Colonic mucosa (tissue), 4 donors: ENCODE results near the gene IGIP. TPM values are rescaled to one million over a fixed set of nuclear protein-coding genes. Genes with fewer than 3 reads are reported as not detected.

Experiments
- DNase-seq: peaks from one replicate; pipeline ENCODE4 v3.0.0-alpha.2; 2020
- H3K27ac ChIP-seq: fragments of 200-600 bp; one replicate; pipeline ENCODE4 v1.8.0; 2021
- H3K27me3 ChIP-seq: fragments of 200-600 bp; one replicate; pipeline ENCODE4 v1.8.0; 2021
- H3K36me3 ChIP-seq: fragments of 200-600 bp; one replicate; pipeline ENCODE4 v1.8.0; 2021
- H3K4me1 ChIP-seq: fragments of 200-600 bp; one replicate; pipeline ENCODE4 v1.8.0; 2021; ENCODE audit warnings: mild to moderate bottlenecking
- H3K4me3 ChIP-seq: fragments of 200-600 bp; one replicate; pipeline ENCODE4 v1.8.0; 2021
- H3K9ac ChIP-seq, 2 donors: one replicate each; pipeline ENCODE4 v1.7.0; 2013; ENCODE audit warnings: control low read depth in 2 of 2, low read depth in 2 of 2, low read length in 2 of 2
- H3K9me3 ChIP-seq: fragments of 200-600 bp; one replicate; pipeline ENCODE4 v1.8.0; 2021
- CTCF ChIP-seq: fragments of 200-600 bp; IDR thresholded peaks from one replicate; pipeline ENCODE4 v1.8.0; 2022; ENCODE audit warnings: antibody characterized with exemption, mild to moderate bottlenecking
- intact Hi-C: fragments of 100-400 bp; cut with DNase I; formaldehyde crosslinking; loops from one replicate; pipeline ENCODE4 v1.14.1; 2022
- total RNA-seq, 2 donors: library from RNA; stranded (reverse); fragmentation: NEBNext Ultra II Directional in 1 of 2; extraction: Animal tissue kit (Norgen Biotek cat#: 25700) in 1 of 2; gene quantifications; one replicate each; pipeline ENCODE4 v1.2.1, GENCODE V29; 2021
- donor health status: healthy.
- donor health status: DM: no; HTN: no; CAD: no.
- donor health status: DM: no; HTN: no; CAD: no.

IGIP gene
- total RNA-seq, 2 donors from 2014 or later: 7.8 to 9.5 TPM

- TF ChIP-seq CTCF: no peak
Observed at GRCh38 chr5:140135127-140135526, 9.4 kb downstream of the IGIP start.

GRCh38 chr5:140136624-140137023, 10.9 kb downstream of the IGIP start:
- intact Hi-C loops: no loop called here
- H3K4me1 ChIP-seq: no peaks in the 10 kb centered on the region
- no peak overlapping the region for H3K4me3 ChIP-seq
- DNase-seq: no peak
- no peaks in the 10 kb centered on the region for H3K27me3 ChIP-seq
- no peak overlapping the region for H3K27ac ChIP-seq
- no peaks in the 10 kb centered on the region for H3K9me3 ChIP-seq
- TF ChIP-seq CTCF: no peak
- H3K9ac ChIP-seq: no peak overlapping the region
- no peaks in the 10 kb centered on the region for H3K36me3 ChIP-seq

More at GRCh38 chr5:140135127-140135526, 9.4 kb downstream of the IGIP start:
- H3K4me3 ChIP-seq: no peak overlapping the region
- no peaks in the 10 kb centered on the region for H3K27me3 ChIP-seq
- H3K9me3 ChIP-seq: no peaks in the 10 kb centered on the region
- no peak overlapping the region for H3K27ac ChIP-seq
- DNase-seq: no peak
- no peaks in the 10 kb centered on the region for H3K36me3 ChIP-seq
- no peaks in the 10 kb centered on the region for H3K4me1 ChIP-seq
- intact Hi-C loops: no loop called here
- H3K9ac ChIP-seq: no peak overlapping the region

- no peak overlapping the region for H3K4me3 ChIP-seq
- H3K4me1 ChIP-seq: peaks cover 3% of the 10 kb centered on the region
- TF ChIP-seq CTCF: no peak
- no peaks in the 10 kb centered on the region for H3K36me3 ChIP-seq
- no peak overlapping the region for H3K27ac ChIP-seq
- H3K9ac ChIP-seq: no peak overlapping the region
- no peaks in the 10 kb centered on the region for H3K27me3 ChIP-seq
- intact Hi-C loops: no loop called here
- no peak for DNase-seq
- H3K9me3 ChIP-seq: no peaks in the 10 kb centered on the region
Observed at GRCh38 chr5:140140435-140140834, 14.7 kb downstream of the IGIP start.

- H3K9me3 ChIP-seq: no peaks in the 10 kb centered on the region
- peaks cover 7% of the 10 kb centered on the region for H3K4me1 ChIP-seq
- no peaks in the 10 kb centered on the region for H3K36me3 ChIP-seq
- H3K27ac ChIP-seq: no peak overlapping the region
- H3K27me3 ChIP-seq: no peaks in the 10 kb centered on the region
- no peak for TF ChIP-seq CTCF
- intact Hi-C loops: no loop called here
- DNase-seq: no peak
- H3K9ac ChIP-seq: no peak overlapping the region
- H3K4me3 ChIP-seq: no peak overlapping the region
Observed at GRCh38 chr5:140141241-140141640, 15.5 kb downstream of the IGIP start.

GRCh38 chr5:140142246-140142645, 16.5 kb downstream of the IGIP start:
- no peak overlapping the region for H3K9ac ChIP-seq
- peaks cover 7% of the 10 kb centered on the region for H3K4me1 ChIP-seq
- intact Hi-C loops: no loop called here
- H3K27me3 ChIP-seq: no peaks in the 10 kb centered on the region
- no peaks in the 10 kb centered on the region for H3K9me3 ChIP-seq
- no peak for DNase-seq
- no peak overlapping the region for H3K27ac ChIP-seq
- H3K4me3 ChIP-seq: no peak overlapping the region
- no peaks in the 10 kb centered on the region for H3K36me3 ChIP-seq
- TF ChIP-seq CTCF: no peak

GRCh38 chr5:140142856-140143255, 17.1 kb downstream of the IGIP start:
- Histone ChIP-seq H3K4me1 (peaks cover 7% of the 10 kb centered on the region), H3K4me3 (no peak overlapping the region), H3K27me3 (no peaks in the 10 kb centered on the region), H3K36me3 (no peaks in the 10 kb centered on the region), H3K9me3 (no peaks in the 10 kb centered on the region), H3K9ac (no peak overlapping the region), H3K27ac (no peak overlapping the region)
- no peak for TF ChIP-seq CTCF
- intact Hi-C loops: no loop called here
- DNase-seq: no peak
